Subcutaneous adipose tissue (tissue), 4 donors: Measurements from ENCODE around the gene LGALS3BP. TPM values are rescaled to one million over a fixed set of nuclear protein-coding genes. Genes with fewer than 3 reads are reported as not detected.

Source experiments
- CTCF ChIP-seq: fragments of 450-650 bp; IDR thresholded peaks from one replicate; pipeline ENCODE4 v1.5.1; 2016; ENCODE audit warnings: low read depth, mild to moderate bottlenecking, control low read depth, antibody characterized with exemption, moderate library complexity
- total RNA-seq, 4 donors: library from RNA; depleted of rRNA; stranded (reverse); fragments of >200 nt; gene quantifications; one replicate each; pipeline ENCODE4 v1.1.0, GENCODE V29; 2016

LGALS3BP gene
- total RNA-seq, 4 donors from 2014 or later = 237 to 556 (median 448) TPM

GRCh38 chr17:78966123-78966813 lies 13.5 kb downstream of the LGALS3BP start:
- no peak for TF ChIP-seq CTCF

- no peak for TF ChIP-seq CTCF
Measured at GRCh38 chr17:78965491-78965924, 14.2 kb downstream of the LGALS3BP start.

GRCh38 chr17:78963378-78963777 lies 16.3 kb downstream of the LGALS3BP start:
- no peak for TF ChIP-seq CTCF

GRCh38 chr17:78962345-78962983 lies 17.3 kb downstream of the LGALS3BP start:
- no peak for TF ChIP-seq CTCF

- no peak for TF ChIP-seq CTCF
Measured at GRCh38 chr17:78961571-78961970, 18.2 kb downstream of the LGALS3BP start.

GRCh38 chr17:78960928-78961327 lies 18.8 kb downstream of the LGALS3BP start:
- no peak for TF ChIP-seq CTCF

- TF ChIP-seq CTCF = no peak
Measured at GRCh38 chr17:78959803-78960202, 19.9 kb downstream of the LGALS3BP start.
